Measurements from ENCODE around the gene ANKRD13D. TPM values are rescaled to one million over a fixed set of nuclear protein-coding genes. Genes with fewer than 3 reads are reported as not detected.

Gene ANKRD13D
- 12.5 TPM for total RNA-seq

DNA sequence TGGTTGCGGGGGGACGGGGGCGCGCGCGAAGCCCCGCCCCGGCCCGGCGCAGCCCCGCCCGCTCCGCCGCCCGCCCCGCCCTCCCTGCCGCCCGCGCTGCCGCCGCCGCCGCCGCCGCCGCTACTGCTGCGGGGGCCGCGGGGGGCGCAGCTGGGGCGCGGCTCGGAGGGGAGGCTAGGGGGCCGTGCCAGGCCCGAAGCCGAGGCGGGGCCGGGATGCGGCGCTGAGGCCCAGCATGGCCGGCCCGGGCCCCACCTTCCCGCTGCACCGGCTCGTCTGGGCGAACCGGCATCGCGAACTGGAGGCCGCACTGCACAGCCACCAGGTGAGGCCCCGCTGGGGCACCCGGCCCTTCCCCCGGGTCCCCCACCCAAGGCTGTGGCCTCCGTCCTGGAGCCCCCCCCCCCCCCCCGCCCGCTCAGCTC lies at the start of gene ANKRD13D:
ANKRD13D (plus strand) TSS at position 78 of the 425 bp plus-strand sequence; CDS start at position 236, 158 bp downstream.
- peak within 1 kb of the TSS; percentile 51 to 82 (median 71) for H3K9ac ChIP-seq (ENCODE audit: low read depth in 1 of 3, low read length in 3 of 3)
- no peaks in the 10 kb centered on the region for H3K9me3 ChIP-seq (ENCODE audit: control insufficient read depth in 3 of 3, low read length in 3 of 3)
- peak within 1 kb of the TSS; percentile 93 for H3K27ac ChIP-seq (ENCODE audit: low read depth, low read length)
- H3K27me3 ChIP-seq (ENCODE audit: control insufficient read depth in 3 of 3, insufficient read depth in 3 of 3, low read length in 3 of 3), result no peaks in the 10 kb centered on the region
- H3K36me3 ChIP-seq (ENCODE audit: control insufficient read depth in 3 of 3, insufficient read depth in 3 of 3, low read length in 3 of 3), result peaks cover 23 to 33% (median 29%) of the 10 kb centered on the region in 3 donors
- H3K4me3 ChIP-seq (ENCODE audit: low read length in 3 of 3), result peak within 1 kb of the TSS; percentile 72 to 82 (median 78)
- peaks cover 32 to 43% (median 33%) of the 10 kb centered on the region in 3 donors for H3K4me1 ChIP-seq (ENCODE audit: control insufficient read depth in 3 of 3, insufficient read depth in 3 of 3, low read length in 3 of 3)

DNA sequence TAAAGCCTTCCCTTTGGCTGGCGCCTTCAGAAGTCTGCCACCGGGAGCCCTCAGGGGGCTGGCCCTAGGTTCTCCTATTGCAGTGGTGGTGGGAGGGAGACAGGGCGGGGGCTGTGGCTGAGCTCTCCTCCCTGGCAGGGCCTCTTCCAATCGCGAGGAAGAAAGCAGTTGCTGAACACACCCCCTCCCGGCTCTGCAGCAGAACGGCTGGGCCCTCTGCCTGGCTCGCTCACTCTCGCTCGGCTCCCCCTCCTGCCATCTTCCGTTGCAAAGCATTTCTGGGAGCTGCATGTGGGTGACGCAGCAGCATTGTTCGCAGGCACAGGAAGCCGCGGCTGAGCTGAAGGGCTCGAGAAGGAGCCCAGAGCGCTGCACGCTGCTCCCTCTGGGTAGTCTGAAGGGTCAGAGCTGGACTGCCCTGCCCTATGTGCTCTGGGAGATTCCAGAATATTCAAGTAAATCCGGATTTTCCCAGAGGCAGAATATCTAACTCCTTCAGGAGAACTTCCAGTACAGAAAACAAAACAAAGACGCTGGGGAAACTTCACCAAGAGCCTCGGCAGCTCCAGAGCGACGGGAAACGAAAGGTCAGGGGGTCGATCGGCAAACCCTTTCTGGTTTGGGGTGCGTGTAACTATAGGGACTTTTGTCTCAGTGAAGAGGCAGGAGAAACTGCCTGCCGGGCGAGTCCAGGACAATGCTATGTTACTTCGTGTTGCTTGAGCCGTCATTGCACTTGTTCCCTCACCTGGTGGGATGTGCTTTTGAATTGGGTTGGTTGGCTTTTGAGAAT lies 49.1 kb upstream of the ANKRD13D start:
- Histone ChIP-seq H3K36me3 (ENCODE audit: control insufficient read depth in 3 of 3, insufficient read depth in 3 of 3, low read length in 3 of 3) (peaks cover 3 to 18% (median 16%) of the 10 kb centered on the region in 3 donors), H3K4me1 (ENCODE audit: control insufficient read depth in 3 of 3, insufficient read depth in 3 of 3, low read length in 3 of 3) (peaks cover 30 to 44% (median 41%) of the 10 kb centered on the region in 3 donors), H3K9me3 (ENCODE audit: control insufficient read depth in 3 of 3, low read length in 3 of 3) (no peaks in the 10 kb centered on the region), H3K27me3 (ENCODE audit: control insufficient read depth in 3 of 3, insufficient read depth in 3 of 3, low read length in 3 of 3) (no peaks in the 10 kb centered on the region), H3K27ac (ENCODE audit: low read depth, low read length) (peak overlapping the region; percentile 92), H3K9ac (ENCODE audit: low read depth in 1 of 3, low read length in 3 of 3) (peak overlapping the region; percentile 88 to 99 (median 95)), H3K4me3 (ENCODE audit: low read length in 3 of 3) (peak overlapping the region; percentile 85 to 95 (median 95))

DNA sequence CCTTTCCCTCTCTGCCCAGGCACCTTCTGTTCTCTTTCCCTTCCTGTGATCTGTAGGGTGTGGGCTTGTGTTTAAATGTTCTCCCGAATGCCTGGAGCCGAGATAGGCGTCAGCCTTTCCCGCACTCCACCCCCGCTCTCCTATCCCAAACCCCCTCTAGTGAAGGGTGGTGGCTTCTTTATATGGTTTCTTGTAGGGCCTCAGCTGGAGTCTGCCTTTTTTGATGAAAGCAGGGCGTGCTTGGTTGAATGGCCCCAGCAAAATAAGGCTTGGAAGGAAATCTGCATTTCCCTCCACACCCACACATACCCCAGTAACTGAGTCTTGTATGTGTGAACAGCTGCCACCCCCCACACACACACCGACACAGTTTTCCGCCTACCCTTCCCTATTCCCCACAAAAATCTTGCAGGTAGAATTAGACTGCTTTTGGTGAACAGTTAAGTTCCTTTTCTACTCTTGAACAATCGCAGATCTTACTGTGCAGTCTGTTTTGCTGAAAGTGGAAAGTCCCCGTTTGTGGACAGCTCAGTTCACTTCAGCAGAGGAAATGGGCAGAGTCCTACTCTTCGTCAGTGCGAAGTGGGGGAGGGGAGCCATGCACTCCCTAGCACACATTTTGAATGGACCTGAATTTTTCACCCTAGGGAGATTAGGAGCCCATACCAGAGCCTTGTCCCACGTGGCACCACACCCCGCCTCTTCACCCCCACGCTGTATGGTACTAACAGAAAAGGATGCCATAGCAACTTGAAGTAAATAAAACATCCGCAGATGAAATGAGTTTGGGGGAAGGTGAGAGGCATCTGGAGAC lies 48.3 kb upstream of the ANKRD13D start:
- H3K9ac ChIP-seq (ENCODE audit: low read depth in 1 of 3, low read length in 3 of 3), result peak overlapping the region; percentile 88 to 99 (median 95)
- H3K9me3 ChIP-seq (ENCODE audit: control insufficient read depth in 3 of 3, low read length in 3 of 3), result no peaks in the 10 kb centered on the region
- no peaks in the 10 kb centered on the region for H3K27me3 ChIP-seq (ENCODE audit: control insufficient read depth in 3 of 3, insufficient read depth in 3 of 3, low read length in 3 of 3)
- peak overlapping the region; percentile 85 to 95 (median 95) for H3K4me3 ChIP-seq (ENCODE audit: low read length in 3 of 3)
- H3K36me3 ChIP-seq (ENCODE audit: control insufficient read depth in 3 of 3, insufficient read depth in 3 of 3, low read length in 3 of 3), result peaks cover 11 to 26% (median 24%) of the 10 kb centered on the region in 3 donors
- H3K27ac ChIP-seq (ENCODE audit: low read depth, low read length), result peak overlapping the region; percentile 92
- H3K4me1 ChIP-seq (ENCODE audit: control insufficient read depth in 3 of 3, insufficient read depth in 3 of 3, low read length in 3 of 3), result peaks cover 30 to 44% (median 41%) of the 10 kb centered on the region in 3 donors

DNA sequence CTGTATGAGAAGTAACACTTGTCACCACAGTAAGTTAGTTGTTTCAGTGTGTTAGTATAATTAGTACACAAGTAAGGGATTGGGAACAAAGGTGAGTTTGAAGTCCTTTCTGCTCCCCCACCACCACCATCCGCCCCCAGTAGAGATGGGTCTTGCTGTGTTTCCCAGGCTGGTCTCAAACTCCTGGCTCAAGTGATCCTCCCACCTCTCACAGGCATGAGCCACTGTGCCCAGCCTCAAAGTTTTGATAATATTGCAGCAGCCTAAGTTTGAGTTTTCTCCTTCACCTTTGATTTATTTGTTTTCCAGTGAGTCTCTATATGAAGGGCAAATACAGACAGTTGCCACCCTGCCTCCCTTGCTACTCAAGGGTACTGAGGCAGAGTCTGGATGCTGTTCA lies 46.6 kb upstream of the ANKRD13D start:
- H3K36me3 ChIP-seq (ENCODE audit: control insufficient read depth in 3 of 3, insufficient read depth in 3 of 3, low read length in 3 of 3), result peaks cover 23 to 41% (median 39%) of the 10 kb centered on the region in 3 donors
- H3K4me1 ChIP-seq (ENCODE audit: control insufficient read depth in 3 of 3, insufficient read depth in 3 of 3, low read length in 3 of 3), result peaks cover 30 to 44% (median 41%) of the 10 kb centered on the region in 3 donors
- H3K27me3 ChIP-seq (ENCODE audit: control insufficient read depth in 3 of 3, insufficient read depth in 3 of 3, low read length in 3 of 3), result no peaks in the 10 kb centered on the region
- H3K4me3 ChIP-seq (ENCODE audit: low read length in 3 of 3), result no peak overlapping the region
- peak overlapping the region in 1 of 3 donors; percentile 24 for H3K9ac ChIP-seq (ENCODE audit: low read depth in 1 of 3, low read length in 3 of 3)
- no peaks in the 10 kb centered on the region for H3K9me3 ChIP-seq (ENCODE audit: control insufficient read depth in 3 of 3, low read length in 3 of 3)
- H3K27ac ChIP-seq (ENCODE audit: low read depth, low read length), result no peak overlapping the region

DNA sequence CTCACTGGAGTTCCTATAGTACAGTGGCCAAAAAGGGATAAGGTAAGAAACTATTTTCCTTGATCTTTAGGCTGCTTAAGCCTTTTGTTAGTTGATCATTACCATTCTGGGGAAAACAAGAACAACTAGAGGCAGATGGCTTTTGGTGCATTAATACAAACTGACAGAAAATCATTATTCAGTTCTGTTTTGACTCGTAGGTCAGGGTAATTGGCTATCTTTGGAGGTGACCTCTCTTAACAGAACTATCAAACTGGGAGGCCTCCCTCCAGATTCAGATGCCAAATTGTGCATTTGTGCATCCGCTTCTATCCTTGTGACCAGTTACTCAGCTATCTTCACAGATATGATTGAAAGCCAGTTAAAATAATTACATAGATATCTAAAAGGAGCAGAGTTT lies 46.1 kb upstream of the ANKRD13D start:
- H3K9ac ChIP-seq (ENCODE audit: low read depth in 1 of 3, low read length in 3 of 3), result no peak overlapping the region
- H3K27ac ChIP-seq (ENCODE audit: low read depth, low read length), result no peak overlapping the region
- H3K4me3 ChIP-seq (ENCODE audit: low read length in 3 of 3), result no peak overlapping the region
- H3K9me3 ChIP-seq (ENCODE audit: control insufficient read depth in 3 of 3, low read length in 3 of 3), result no peaks in the 10 kb centered on the region
- H3K27me3 ChIP-seq (ENCODE audit: control insufficient read depth in 3 of 3, insufficient read depth in 3 of 3, low read length in 3 of 3), result no peaks in the 10 kb centered on the region
- H3K4me1 ChIP-seq (ENCODE audit: control insufficient read depth in 3 of 3, insufficient read depth in 3 of 3, low read length in 3 of 3), result peaks cover 30 to 43% (median 41%) of the 10 kb centered on the region in 3 donors
- peaks cover 27 to 46% (median 44%) of the 10 kb centered on the region in 3 donors for H3K36me3 ChIP-seq (ENCODE audit: control insufficient read depth in 3 of 3, insufficient read depth in 3 of 3, low read length in 3 of 3)

DNA sequence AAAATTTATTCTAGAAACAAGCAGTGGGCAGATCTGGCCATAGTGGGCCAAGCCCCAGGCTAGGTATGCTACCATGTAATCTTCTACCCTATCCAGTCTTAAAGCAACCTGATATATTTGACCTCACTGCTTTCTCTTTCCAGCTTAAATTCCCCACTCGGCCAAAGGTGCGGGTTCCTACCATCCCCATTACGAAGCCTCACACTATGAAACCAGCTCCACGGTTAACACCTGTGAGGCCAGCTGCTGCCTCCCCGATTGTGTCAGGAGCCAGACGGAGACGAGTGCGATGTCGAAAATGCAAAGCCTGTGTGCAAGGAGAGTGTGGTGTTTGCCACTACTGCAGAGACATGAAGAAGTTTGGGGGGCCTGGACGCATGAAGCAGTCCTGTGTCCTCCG lies 44.1 kb upstream of the ANKRD13D start:
- no peaks in the 10 kb centered on the region for H3K9me3 ChIP-seq (ENCODE audit: control insufficient read depth in 3 of 3, low read length in 3 of 3)
- no peaks in the 10 kb centered on the region for H3K27me3 ChIP-seq (ENCODE audit: control insufficient read depth in 3 of 3, insufficient read depth in 3 of 3, low read length in 3 of 3)
- no peak overlapping the region for H3K4me3 ChIP-seq (ENCODE audit: low read length in 3 of 3)
- H3K9ac ChIP-seq (ENCODE audit: low read depth in 1 of 3, low read length in 3 of 3), result no peak overlapping the region
- peaks cover 38 to 66% (median 62%) of the 10 kb centered on the region in 3 donors for H3K36me3 ChIP-seq (ENCODE audit: control insufficient read depth in 3 of 3, insufficient read depth in 3 of 3, low read length in 3 of 3)
- H3K4me1 ChIP-seq (ENCODE audit: control insufficient read depth in 3 of 3, insufficient read depth in 3 of 3, low read length in 3 of 3), result peaks cover 32 to 40% (median 37%) of the 10 kb centered on the region in 3 donors
- H3K27ac ChIP-seq (ENCODE audit: low read depth, low read length), result no peak overlapping the region

DNA sequence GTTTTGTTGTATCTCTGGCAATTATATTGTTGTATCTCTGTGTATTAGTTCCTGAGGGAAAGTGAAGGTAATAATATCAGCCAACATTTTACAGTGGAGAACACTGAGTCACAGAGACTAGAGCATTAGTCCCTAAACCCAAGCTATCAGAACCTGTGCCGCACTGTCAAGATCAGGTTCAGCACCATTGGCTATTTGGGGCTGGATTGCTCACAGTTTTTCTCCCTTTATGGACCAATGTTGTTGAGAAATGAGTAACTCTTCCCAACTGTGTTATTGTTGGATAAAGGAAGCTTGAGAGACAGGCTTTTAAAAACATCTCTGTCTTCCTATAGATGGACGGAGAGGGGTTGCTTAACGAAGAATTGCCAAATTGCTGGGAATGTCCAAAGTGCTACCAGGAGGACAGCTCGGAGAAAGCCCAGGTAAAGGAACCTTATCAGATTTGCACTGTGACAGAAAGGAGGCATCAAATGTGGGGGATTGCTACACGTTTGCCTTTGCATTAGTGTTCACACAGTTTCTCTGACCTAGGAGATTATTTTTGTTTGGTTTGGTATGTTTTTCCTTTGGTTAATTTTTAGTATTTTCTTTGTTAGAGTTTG lies 41.1 kb upstream of the ANKRD13D start:
- peaks cover 12 to 18% (median 14%) of the 10 kb centered on the region in 3 donors for H3K4me1 ChIP-seq (ENCODE audit: control insufficient read depth in 3 of 3, insufficient read depth in 3 of 3, low read length in 3 of 3)
- H3K36me3 ChIP-seq (ENCODE audit: control insufficient read depth in 3 of 3, insufficient read depth in 3 of 3, low read length in 3 of 3), result peaks cover 63 to 90% (median 88%) of the 10 kb centered on the region in 3 donors
- no peaks in the 10 kb centered on the region for H3K27me3 ChIP-seq (ENCODE audit: control insufficient read depth in 3 of 3, insufficient read depth in 3 of 3, low read length in 3 of 3)
- H3K9ac ChIP-seq (ENCODE audit: low read depth in 1 of 3, low read length in 3 of 3), result no peak overlapping the region
- H3K4me3 ChIP-seq (ENCODE audit: low read length in 3 of 3), result no peak overlapping the region
- H3K27ac ChIP-seq (ENCODE audit: low read depth, low read length), result peak overlapping the region; percentile 28
- no peaks in the 10 kb centered on the region for H3K9me3 ChIP-seq (ENCODE audit: control insufficient read depth in 3 of 3, low read length in 3 of 3)

DNA sequence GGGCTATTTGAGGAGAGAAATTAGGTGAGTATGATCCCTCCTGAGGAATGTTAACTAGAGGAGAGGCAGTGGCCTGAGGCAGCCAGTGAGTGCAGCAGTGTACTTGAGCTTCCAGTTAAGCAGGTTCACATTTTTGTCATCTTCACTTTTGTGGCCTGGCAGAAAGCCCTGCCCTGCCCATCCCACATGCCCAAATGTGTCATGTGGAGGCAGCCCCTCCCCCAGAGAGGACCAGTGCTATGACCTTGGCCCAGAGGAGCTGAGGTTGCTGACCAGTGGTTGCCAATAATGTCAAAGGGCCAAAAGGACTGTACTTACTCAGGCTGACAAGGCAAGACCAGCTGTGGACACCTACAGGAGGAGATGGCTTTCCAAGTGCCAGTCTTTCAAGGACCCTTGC lies 40.5 kb upstream of the ANKRD13D start:
- no peaks in the 10 kb centered on the region for H3K9me3 ChIP-seq (ENCODE audit: control insufficient read depth in 3 of 3, low read length in 3 of 3)
- peak overlapping the region; percentile 28 for H3K27ac ChIP-seq (ENCODE audit: low read depth, low read length)
- no peak overlapping the region for H3K4me3 ChIP-seq (ENCODE audit: low read length in 3 of 3)
- peaks cover 12 to 18% (median 13%) of the 10 kb centered on the region in 3 donors for H3K4me1 ChIP-seq (ENCODE audit: control insufficient read depth in 3 of 3, insufficient read depth in 3 of 3, low read length in 3 of 3)
- H3K27me3 ChIP-seq (ENCODE audit: control insufficient read depth in 3 of 3, insufficient read depth in 3 of 3, low read length in 3 of 3), result no peaks in the 10 kb centered on the region
- peak overlapping the region in 1 of 3 donors; percentile 17 for H3K9ac ChIP-seq (ENCODE audit: low read depth in 1 of 3, low read length in 3 of 3)
- H3K36me3 ChIP-seq (ENCODE audit: control insufficient read depth in 3 of 3, insufficient read depth in 3 of 3, low read length in 3 of 3), result peaks cover 68 to 92% (median 90%) of the 10 kb centered on the region in 3 donors

DNA sequence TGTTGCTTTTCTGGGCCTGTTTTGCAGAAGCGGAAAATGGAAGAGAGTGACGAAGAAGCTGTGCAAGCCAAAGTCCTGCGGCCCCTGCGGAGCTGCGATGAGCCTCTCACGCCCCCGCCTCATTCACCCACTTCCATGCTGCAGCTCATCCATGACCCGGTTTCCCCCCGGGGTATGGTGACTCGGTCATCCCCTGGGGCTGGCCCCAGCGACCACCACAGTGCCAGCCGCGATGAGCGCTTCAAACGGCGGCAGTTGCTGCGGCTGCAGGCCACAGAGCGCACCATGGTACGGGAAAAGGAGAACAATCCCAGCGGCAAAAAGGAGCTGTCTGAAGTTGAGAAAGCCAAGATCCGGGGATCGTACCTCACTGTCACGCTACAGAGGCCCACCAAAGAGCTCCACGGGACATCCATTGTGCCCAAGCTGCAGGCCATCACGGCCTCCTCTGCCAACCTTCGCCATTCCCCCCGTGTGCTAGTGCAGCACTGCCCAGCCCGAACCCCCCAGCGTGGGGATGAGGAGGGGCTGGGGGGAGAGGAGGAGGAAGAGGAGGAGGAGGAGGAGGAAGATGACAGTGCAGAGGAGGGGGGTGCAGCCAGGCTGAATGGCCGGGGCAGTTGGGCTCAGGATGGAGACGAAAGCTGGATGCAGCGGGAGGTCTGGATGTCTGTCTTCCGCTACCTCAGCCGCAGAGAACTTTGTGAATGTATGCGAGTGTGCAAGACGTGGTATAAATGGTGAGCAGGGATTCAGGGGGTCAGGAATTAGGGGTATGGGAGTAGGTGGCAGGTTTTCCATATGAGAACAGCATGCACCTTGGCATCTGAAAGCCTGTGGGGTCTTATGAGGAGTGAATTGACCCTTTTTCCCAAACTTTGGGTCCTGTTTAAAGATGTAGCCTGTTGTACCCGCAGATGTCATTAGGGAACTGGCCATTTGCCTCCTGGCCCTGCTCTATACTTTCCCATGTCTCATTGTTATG lies 38.8 kb upstream of the ANKRD13D start:
- Histone ChIP-seq H3K36me3 (ENCODE audit: control insufficient read depth in 3 of 3, insufficient read depth in 3 of 3, low read length in 3 of 3) (peaks cover 79 to 98% (median 94%) of the 10 kb centered on the region in 3 donors), H3K4me3 (ENCODE audit: low read length in 3 of 3) (no peak overlapping the region), H3K27ac (ENCODE audit: low read depth, low read length) (no peak overlapping the region)

More for the DNA sequence above, 38.8 kb upstream of the ANKRD13D start:
- no peaks in the 10 kb centered on the region for H3K9me3 ChIP-seq (ENCODE audit: control insufficient read depth in 3 of 3, low read length in 3 of 3)
- peaks cover 11 to 13% (median 12%) of the 10 kb centered on the region in 3 donors for H3K4me1 ChIP-seq (ENCODE audit: control insufficient read depth in 3 of 3, insufficient read depth in 3 of 3, low read length in 3 of 3)
- no peaks in the 10 kb centered on the region for H3K27me3 ChIP-seq (ENCODE audit: control insufficient read depth in 3 of 3, insufficient read depth in 3 of 3, low read length in 3 of 3)
- H3K9ac ChIP-seq (ENCODE audit: low read depth in 1 of 3, low read length in 3 of 3), result no peak overlapping the region

All from skeletal muscle tissue (tissue), 4 donors.